Activated CD4-positive, alpha-beta T cell treated with anti-CD3 and anti-CD28 coated beads for 36 hours (primary cell): ENCODE results near the gene SLC2A13. TPM values are rescaled to one million over a fixed set of nuclear protein-coding genes. Genes with fewer than 3 reads are reported as not detected.

Experiments
- ATAC-seq: fragments of 200-7000 bp; cut with Tn5 transposase; one replicate; pipeline ENCODE4 v1.10.0; 2021; ENCODE audit warnings: mild to moderate bottlenecking, moderate library complexity
- CTCF ChIA-PET: fragments of 350-600 bp; sonication (Branson Sonifier 250); formaldehyde crosslinking; loops from one replicate; lab custom pipeline; 2021; ENCODE audit warnings: antibody characterized with exemption; lab: Charles Lee
- POLR2A ChIA-PET: fragments of 350-600 bp; sonication (Branson Sonifier 250); formaldehyde crosslinking; loops from one replicate; lab custom pipeline; 2021; ENCODE audit warnings: antibody characterized with exemption, inconsistent platforms; lab: Charles Lee
- DNase-seq: peaks from one replicate; pipeline ENCODE4 v3.0.0-alpha.2; 2020
- H3K27ac Mint-ChIP-seq: one replicate; pipeline ENCODE4 v1.8.0; 2021; ENCODE audit warnings: mixed read lengths
- H3K27me3 Mint-ChIP-seq: one replicate; pipeline ENCODE4 v1.8.0; 2021; ENCODE audit warnings: mixed read lengths
- H3K36me3 Mint-ChIP-seq: one replicate; pipeline ENCODE4 v1.8.0; 2021; ENCODE audit warnings: low read depth, mixed read lengths
- H3K4me1 Mint-ChIP-seq: one replicate; pipeline ENCODE4 v1.8.0; 2021; ENCODE audit warnings: mixed read lengths
- H3K4me3 Mint-ChIP-seq: one replicate; pipeline ENCODE4 v1.8.0; 2021; ENCODE audit warnings: mild to moderate bottlenecking, moderate library complexity, mixed read lengths
- H3K9me3 Mint-ChIP-seq: one replicate; pipeline ENCODE4 v1.8.0; 2021; ENCODE audit warnings: low read depth, mixed read lengths
- intact Hi-C, 2 experiments: fragments of 100-400 bp; cut with DNase I in 1 of 2; cut with micrococcal nuclease in 1 of 2; formaldehyde crosslinking; loops; one replicate each; pipeline versions ENCODE4 v1.14.2 to v1.15.1; 2022 to 2024; cut with DNase I, micrococcal nuclease
- total RNA-seq, 2 experiments: library from RNA; stranded (reverse); gene quantifications; one replicate each; pipeline ENCODE4 v1.2.3, GENCODE V29; 2021

SLC2A13 gene
- total RNA-seq, 2 experiments from 2014 or later: 2.3 to 3.9 TPM

GRCh38 chr12:40000884-40001283, 105.0 kb downstream of the SLC2A13 start:
- H3K9me3 Mint-ChIP-seq: peaks cover 24% of the 10 kb centered on the region
- H3K36me3 Mint-ChIP-seq: peaks cover 20% of the 10 kb centered on the region
- ChIA-PET CTCF (interaction anchor here (1.0 to 1.7 kb wide), 2 partner anchors 10 kb away, joined by 5 to 8 read pairs; no protein-coding TSS in a partner anchor), POLR2A (no interaction called here)
- no peak overlapping the region for H3K27ac Mint-ChIP-seq
- intact Hi-C loops: loop anchor here in 1 of 2 experiments (5.0 kb wide), 1 partner anchor 49 kb away; no protein-coding TSS in a partner anchor
- H3K27me3 Mint-ChIP-seq: no peaks in the 10 kb centered on the region
- no peak for DNase-seq
- H3K4me3 Mint-ChIP-seq: no peak overlapping the region
- H3K4me1 Mint-ChIP-seq: no peaks in the 10 kb centered on the region
- no peak for ATAC-seq

DNA sequence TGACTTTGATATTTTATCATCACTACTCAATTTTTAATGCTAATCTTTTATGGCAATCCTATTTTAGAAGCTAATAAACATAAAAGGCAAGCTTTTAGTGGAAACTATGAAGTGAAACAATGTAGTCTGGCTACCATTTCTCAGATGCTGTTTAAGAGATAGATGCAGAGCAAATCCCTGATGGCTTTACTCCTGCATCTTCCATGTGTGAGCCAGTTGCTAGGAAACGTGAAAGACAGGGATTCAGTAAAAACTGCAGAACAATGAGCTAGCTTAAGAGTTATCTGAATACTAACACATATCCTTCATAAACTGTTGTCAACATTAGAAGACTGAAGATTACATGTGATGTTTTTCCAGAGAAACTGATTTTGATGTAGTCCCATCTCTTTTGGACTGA, 112.6 kb downstream of the SLC2A13 start:
- no peaks in the 10 kb centered on the region for H3K4me1 Mint-ChIP-seq

GRCh38 chr12:39990122-39991101, 115.5 kb downstream of the SLC2A13 start:
- peak; percentile 78 for ATAC-seq
- Mint-ChIP-seq H3K27me3 (no peaks in the 10 kb centered on the region), H3K4me3 (no peak overlapping the region), H3K4me1 (no peaks in the 10 kb centered on the region), H3K36me3 (no peaks in the 10 kb centered on the region), H3K27ac (no peak overlapping the region), H3K9me3 (no peaks in the 10 kb centered on the region)
- intact Hi-C loops: loop anchor here (1.0 to 5.0 kb wide), 5 partner anchors 225 to 672 kb away; no protein-coding TSS in a partner anchor
- POLR2A ChIA-PET: no interaction called here
- CTCF ChIA-PET: interaction anchor here (0.6 to 3.2 kb wide), 18 partner anchors 10 to 715 kb away, joined by 3 to 17 read pairs (median 3); no protein-coding TSS in a partner anchor
- peak; percentile 75 for DNase-seq

More for the DNA sequence above, 112.6 kb downstream of the SLC2A13 start:
- DNase-seq (no peak), ATAC-seq (no peak)
- ChIA-PET POLR2A (no interaction called here), CTCF (interaction anchor here (0.6 to 2.3 kb wide), 4 partner anchors 18 to 602 kb away, joined by 3 to 9 read pairs (median 4); no protein-coding TSS in a partner anchor)
- Mint-ChIP-seq H3K4me3 (no peak overlapping the region), H3K9me3 (peaks cover 8% of the 10 kb centered on the region), H3K27me3 (no peaks in the 10 kb centered on the region), H3K27ac (no peak overlapping the region), H3K36me3 (peaks cover 12% of the 10 kb centered on the region)
- intact Hi-C loops: loop anchor here in 1 of 2 experiments (5.0 kb wide), 1 partner anchor 406 kb away; no protein-coding TSS in a partner anchor

GRCh38 chr12:39989501-39989900, 116.4 kb downstream of the SLC2A13 start:
- H3K4me1 Mint-ChIP-seq: no peaks in the 10 kb centered on the region
- H3K27me3 Mint-ChIP-seq: no peaks in the 10 kb centered on the region
- no peak overlapping the region for H3K27ac Mint-ChIP-seq
- H3K36me3 Mint-ChIP-seq: no peaks in the 10 kb centered on the region
- H3K4me3 Mint-ChIP-seq: no peak overlapping the region
- intact Hi-C loops: no loop called here
- POLR2A ChIA-PET: no interaction called here
- no peak for ATAC-seq
- H3K9me3 Mint-ChIP-seq: no peaks in the 10 kb centered on the region
- CTCF ChIA-PET: interaction anchor here (1.0 to 3.2 kb wide), 3 partner anchors 13 to 22 kb away, joined by 3 to 17 read pairs (median 3); no protein-coding TSS in a partner anchor
- no peak for DNase-seq

- Mint-ChIP-seq H3K4me3 (no peak overlapping the region), H3K27ac (no peak overlapping the region), H3K36me3 (no peaks in the 10 kb centered on the region), H3K9me3 (no peaks in the 10 kb centered on the region), H3K27me3 (no peaks in the 10 kb centered on the region), H3K4me1 (no peaks in the 10 kb centered on the region)
- POLR2A ChIA-PET: no interaction called here
- ATAC-seq (no peak), DNase-seq (no peak)
- intact Hi-C loops: no loop called here
- CTCF ChIA-PET: no interaction called here
Observed at GRCh38 chr12:39988574-39988973, 117.3 kb downstream of the SLC2A13 start.

DNA sequence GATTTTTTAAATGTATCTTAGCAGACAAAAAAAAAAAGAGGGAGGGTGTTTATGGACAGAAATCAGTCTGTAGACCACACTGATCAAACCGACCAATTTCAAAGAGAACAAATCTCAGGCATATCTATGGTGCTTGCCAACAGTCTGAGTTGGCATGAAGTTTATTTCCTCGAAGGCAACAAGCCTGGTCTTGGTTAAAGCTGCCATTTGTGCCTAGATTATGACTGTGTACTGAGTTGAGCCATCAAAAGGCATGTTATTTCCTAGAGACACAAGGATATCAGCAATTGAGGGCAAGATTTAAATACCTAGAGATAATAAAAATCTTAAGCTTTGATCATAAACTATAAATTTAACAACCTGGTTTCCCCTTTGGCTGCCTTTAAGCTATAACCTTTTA, 119.2 kb downstream of the SLC2A13 start:
- H3K4me3 Mint-ChIP-seq: no peak overlapping the region
- no peaks in the 10 kb centered on the region for H3K9me3 Mint-ChIP-seq
- H3K27me3 Mint-ChIP-seq: no peaks in the 10 kb centered on the region
- ATAC-seq (no peak), DNase-seq (no peak)
- H3K27ac Mint-ChIP-seq: no peak overlapping the region
- no peaks in the 10 kb centered on the region for H3K4me1 Mint-ChIP-seq
- no peaks in the 10 kb centered on the region for H3K36me3 Mint-ChIP-seq
- intact Hi-C loops: no loop called here
- CTCF ChIA-PET: interaction anchor here (1.3 kb wide), 1 partner anchor 25 kb away, joined by 4 read pairs; no protein-coding TSS in a partner anchor
- POLR2A ChIA-PET: interaction anchor here (0.6 kb wide), 1 partner anchor 51 kb away, joined by 3 read pairs; no protein-coding TSS in a partner anchor

- Mint-ChIP-seq H3K36me3 (no peaks in the 10 kb centered on the region), H3K27ac (no peak overlapping the region), H3K4me1 (no peaks in the 10 kb centered on the region), H3K4me3 (no peak overlapping the region), H3K27me3 (no peaks in the 10 kb centered on the region), H3K9me3 (no peaks in the 10 kb centered on the region)
- no peak for ATAC-seq
- CTCF ChIA-PET: interaction anchor here (0.9 to 1.6 kb wide), 2 partner anchors 8 to 11 kb away, joined by 4 read pairs; no protein-coding TSS in a partner anchor
- intact Hi-C loops: no loop called here
- POLR2A ChIA-PET: no interaction called here
- no peak for DNase-seq
Observed at GRCh38 chr12:39984670-39985069, 121.2 kb downstream of the SLC2A13 start.

- ChIA-PET CTCF (interaction anchor here (2.1 to 3.0 kb wide), 2 partner anchors 10 to 15 kb away, joined by 4 to 17 read pairs; no protein-coding TSS in a partner anchor), POLR2A (no interaction called here)
- intact Hi-C loops: no loop called here
- Mint-ChIP-seq H3K4me1 (no peaks in the 10 kb centered on the region), H3K36me3 (no peaks in the 10 kb centered on the region), H3K9me3 (no peaks in the 10 kb centered on the region), H3K27me3 (no peaks in the 10 kb centered on the region), H3K27ac (no peak overlapping the region), H3K4me3 (no peak overlapping the region)
- ATAC-seq: no peak
- DNase-seq: no peak
Observed at GRCh38 chr12:39975374-39975918, 130.4 kb downstream of the SLC2A13 start.

DNA sequence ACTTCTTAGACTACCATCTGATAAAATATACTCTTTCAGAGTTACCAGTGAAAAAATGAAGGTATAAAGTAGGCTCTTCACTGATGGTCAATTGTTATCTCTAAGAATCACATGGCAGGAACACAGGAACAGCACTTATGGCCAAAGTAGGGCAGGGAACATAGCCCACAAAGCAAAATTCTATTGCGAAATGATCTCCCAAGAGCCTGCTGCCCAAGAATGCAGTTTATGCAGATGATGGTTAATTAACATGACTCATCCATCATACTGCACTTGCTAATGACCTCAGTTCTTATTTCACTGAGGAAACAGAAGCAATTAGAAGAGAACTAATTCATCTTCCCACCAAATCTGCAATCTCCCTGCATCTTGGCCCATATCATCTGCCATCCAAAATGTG, 133.8 kb downstream of the SLC2A13 start:
- intact Hi-C loops: no loop called here
- POLR2A ChIA-PET: no interaction called here
- DNase-seq: no peak
- Mint-ChIP-seq H3K27ac (no peak overlapping the region), H3K9me3 (no peaks in the 10 kb centered on the region), H3K36me3 (no peaks in the 10 kb centered on the region), H3K4me3 (no peak overlapping the region), H3K4me1 (no peaks in the 10 kb centered on the region), H3K27me3 (no peaks in the 10 kb centered on the region)
- ATAC-seq: no peak
- CTCF ChIA-PET: no interaction called here

GRCh38 chr12:39971348-39971747, 134.5 kb downstream of the SLC2A13 start:
- H3K4me1 Mint-ChIP-seq: no peaks in the 10 kb centered on the region
- H3K27ac Mint-ChIP-seq: no peak overlapping the region
- H3K4me3 Mint-ChIP-seq: no peak overlapping the region
- DNase-seq (no peak), ATAC-seq (no peak)
- no peaks in the 10 kb centered on the region for H3K36me3 Mint-ChIP-seq
- no peaks in the 10 kb centered on the region for H3K9me3 Mint-ChIP-seq
- ChIA-PET POLR2A (no interaction called here), CTCF (no interaction called here)
- intact Hi-C loops: no loop called here
- no peaks in the 10 kb centered on the region for H3K27me3 Mint-ChIP-seq

GRCh38 chr12:39966721-39967120, 139.2 kb downstream of the SLC2A13 start:
- no peak for ATAC-seq
- no peak overlapping the region for H3K4me3 Mint-ChIP-seq

More at GRCh38 chr12:39966721-39967120, 139.2 kb downstream of the SLC2A13 start:
- Mint-ChIP-seq H3K36me3 (no peaks in the 10 kb centered on the region), H3K27ac (no peak overlapping the region), H3K4me1 (no peaks in the 10 kb centered on the region), H3K27me3 (no peaks in the 10 kb centered on the region), H3K9me3 (no peaks in the 10 kb centered on the region)
- DNase-seq: no peak
- intact Hi-C loops: no loop called here
- CTCF ChIA-PET: no interaction called here
- POLR2A ChIA-PET: no interaction called here
